SKM-1 (cell line): ENCODE data around the gene MMD.
"Not testable (repeated sequence)": the region's sequence is repeated elsewhere in the genome, so short reads cannot be mapped to it uniquely, and the experiment has no call there.

Source experiments
- DNase-seq: peaks from one replicate; lab custom pipeline; 2025; ENCODE audit not compliant: unreplicated experiment; lab: John Stamatoyannopoulos, UW

The MMD gene

DNA sequence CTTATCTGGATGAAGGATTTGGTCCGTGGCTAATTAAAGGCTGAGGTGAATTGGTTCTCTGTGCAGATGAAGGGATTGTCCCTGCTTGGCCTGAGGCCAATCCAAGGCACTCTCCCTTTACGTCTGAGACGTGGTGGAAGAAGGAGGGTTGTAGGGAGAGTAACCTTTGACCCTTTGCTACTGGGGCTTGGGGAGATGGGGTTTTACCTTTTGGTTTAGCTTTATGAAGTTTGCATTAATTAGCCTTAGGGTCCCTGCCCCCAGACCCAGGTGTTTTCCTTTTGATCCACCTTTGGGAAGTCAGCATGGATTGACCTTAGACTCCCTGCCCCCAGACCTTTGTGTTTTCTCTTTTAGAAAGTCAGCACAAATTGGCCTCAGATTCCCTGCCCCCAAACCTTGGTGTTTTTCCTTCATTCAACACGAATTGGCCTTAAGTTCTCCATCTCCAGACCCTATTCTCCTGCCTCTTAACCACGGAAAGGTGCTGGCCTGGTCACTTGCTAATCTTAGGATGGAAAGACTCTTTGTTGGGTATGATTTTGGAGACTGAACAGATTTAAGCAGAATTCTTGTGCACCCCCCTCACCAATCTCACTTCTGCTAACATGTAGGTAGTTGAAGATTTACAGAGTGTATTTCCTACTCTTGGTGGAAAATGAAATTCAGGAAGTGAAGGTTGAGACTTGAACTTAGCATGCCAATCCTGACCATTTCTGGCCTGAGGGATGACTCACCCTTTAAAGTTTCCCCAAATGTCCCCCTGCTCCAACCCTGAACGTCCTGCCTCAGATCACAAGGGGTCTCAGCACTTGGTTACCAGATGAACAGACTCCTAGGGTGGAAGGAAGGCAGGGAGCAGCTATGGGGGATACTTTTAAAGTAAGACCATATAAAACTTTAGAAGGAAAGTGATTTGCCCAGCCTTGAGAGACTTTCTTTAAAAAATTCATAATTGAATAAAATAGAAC is 23.1 kb upstream of the MMD start:
- no peak for DNase-seq

DNA sequence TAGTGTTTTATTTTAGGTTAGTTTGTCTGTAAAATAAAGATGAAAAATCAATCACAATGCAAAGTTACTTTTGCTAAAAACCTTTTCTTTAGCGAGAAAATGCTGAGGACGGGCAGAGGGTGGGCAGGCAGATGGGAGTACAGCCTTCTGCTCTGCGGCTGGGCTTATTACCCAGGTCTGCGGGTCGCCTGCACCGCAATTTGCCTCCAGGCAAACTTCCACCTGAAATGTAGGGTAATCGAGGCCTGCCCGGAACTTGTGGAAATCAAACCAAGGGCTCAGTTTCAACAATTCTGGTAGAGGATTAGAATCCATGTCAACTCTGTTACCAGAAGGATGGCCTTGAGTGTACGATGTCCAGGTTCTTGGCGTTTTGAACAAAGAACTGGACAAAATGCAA is 22.3 kb upstream of the MMD start:
- no peak for DNase-seq

DNA sequence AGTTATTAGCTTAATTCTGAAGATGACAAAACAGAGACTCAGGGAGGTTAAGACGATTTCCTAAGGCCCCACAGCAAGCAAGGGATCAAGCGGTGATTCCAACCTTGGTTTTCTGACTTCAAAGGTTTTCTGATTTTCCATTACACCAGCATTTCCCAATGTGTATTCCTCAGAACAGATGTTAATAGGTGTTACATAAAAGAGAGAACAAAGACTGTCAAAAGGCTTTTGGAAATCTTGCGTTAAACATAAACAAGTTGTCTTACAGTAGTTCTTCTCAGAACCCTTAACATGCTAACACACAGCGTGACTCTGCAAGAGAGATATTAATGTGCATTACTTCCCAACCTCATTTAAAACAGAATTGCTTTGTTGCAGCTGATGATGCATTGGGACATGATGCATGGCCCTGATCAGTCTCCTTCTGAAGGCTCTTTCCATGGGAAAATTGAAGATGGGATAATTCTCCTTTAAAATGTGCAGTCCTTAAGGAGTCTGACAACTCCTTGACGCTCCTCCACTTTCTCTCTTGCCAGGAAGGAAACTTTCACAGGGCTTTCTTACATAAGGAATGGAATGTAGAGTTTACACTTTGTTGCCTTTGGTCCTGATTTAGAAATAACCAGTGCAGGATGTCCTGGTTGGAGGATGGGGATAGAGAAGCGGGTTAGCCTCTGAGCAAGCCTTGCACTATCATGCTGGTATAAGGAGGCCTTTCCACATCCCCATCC is 21.5 kb upstream of the MMD start:
- no peak for DNase-seq

DNA sequence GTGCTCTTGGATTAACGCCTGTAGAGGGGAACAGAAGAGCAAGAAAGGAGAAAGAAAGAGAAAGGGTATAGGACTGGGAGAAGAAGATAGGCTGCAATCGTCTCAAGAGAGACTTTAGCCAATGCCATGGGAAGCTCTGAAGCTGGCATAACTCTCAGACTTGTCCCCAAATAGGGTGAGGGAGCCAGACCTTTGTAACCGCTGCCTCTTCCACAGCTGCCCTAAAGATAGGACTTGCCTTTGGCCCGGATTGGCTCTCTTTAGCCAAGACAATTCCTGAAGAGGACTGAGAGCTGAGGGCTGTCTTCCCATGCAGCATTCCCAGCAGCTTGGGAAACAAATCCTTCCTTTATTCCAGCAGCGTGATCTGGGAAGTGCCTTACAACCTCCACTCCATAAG is 20.8 kb upstream of the MMD start:
- DNase-seq = no peak

DNA sequence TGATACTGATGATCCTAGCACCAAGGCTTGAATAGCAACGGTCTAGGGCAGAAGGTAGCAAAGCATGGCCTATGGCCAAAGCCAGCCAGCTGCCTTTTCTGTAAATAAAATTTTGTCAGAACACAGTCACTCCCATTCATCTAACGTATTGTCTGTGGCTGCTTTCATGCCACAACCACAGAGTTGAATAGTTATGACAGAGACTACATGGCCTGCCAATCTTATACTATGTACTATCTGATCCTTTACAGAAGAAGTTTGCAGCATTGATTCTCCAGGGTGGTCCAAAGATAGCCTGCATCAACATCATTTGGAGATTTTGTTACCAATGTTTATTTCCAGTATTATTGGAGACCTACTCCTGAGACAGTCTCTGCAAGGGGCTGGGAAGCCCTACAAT is 19.9 kb upstream of the MMD start:
- no peak for DNase-seq

DNA sequence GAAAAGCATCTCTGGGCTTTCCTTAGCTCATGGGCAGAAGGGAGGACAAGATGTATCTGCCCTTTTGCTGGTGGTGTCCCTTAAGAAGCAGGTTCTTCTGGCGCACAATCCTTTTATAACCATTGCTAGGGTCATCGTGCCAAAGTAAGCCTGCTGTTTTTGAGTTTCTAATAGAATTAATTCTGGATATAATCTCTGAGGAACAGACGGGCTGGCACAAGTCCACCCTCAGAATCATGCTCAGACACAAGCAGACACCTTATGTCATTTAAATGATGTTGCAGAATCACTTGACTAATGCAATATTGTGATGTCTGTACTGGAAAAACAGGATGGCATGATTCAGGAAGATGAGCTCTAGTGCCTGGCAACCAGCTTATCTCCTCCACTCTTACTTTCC is 18.8 kb upstream of the MMD start:
- DNase-seq = no peak

DNA sequence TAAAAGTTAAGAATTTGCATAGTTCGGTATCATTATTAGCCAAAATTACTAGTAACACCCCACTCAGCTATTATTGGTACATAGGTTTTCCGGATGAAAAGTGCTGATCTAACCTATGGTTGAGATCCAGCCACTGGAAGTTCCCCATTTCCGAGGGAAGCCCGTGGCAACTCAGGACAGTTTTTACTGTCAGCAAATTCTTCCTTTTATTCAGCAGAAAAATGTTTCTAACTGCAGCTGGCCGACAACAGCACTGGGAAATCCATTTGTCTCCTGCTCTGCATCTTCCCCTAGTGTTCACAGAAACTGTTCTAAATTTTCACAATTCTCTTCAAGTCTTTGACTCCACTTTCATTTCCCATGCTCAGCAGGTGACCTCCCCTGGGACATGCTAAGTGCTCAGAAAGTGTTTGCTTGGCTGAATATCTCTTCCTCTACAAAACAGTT is 15.5 kb upstream of the MMD start:
- DNase-seq = no peak

DNA sequence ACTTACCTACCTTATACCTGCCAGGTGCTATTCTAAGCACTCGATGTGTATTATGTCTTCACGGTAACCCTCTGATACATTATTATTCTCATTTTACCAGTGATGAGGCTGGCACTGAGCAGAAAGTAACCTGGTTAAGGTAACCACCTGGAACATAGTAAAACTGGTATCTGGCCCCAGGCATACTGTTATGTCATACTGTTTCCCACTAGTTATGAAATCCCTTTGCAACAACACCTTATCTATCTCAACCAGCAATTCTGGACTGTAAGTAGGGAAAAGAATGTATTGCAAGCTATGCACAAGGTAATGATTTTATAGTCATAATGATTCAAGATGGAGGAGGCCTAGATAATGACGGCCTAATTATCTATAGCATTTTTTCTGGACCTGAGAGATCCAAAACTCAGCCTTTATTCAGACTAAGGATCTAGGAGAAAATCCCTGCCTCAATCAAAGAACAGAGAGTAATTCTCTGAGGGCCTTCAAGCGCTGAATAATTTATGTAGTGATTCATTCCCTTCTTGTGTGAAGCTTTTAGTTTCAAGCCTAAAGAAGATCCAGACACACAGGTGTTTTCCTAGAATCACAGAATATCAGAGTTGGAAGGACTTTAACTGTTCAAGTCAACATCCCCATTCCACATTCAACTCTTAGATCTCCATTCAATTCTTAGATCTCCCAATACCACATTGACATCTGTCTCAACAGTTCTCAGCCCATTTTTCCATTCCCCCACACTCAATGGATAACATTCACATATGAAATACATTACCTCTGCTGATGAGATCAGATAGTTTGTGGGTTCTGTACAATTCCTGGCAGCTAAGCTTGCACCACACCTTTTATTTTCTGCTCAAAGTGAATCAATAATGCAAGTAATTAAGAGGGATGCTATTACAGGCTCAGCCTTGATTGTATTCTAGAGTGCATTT is 14.9 kb upstream of the MMD start:
- DNase-seq = no peak

DNA sequence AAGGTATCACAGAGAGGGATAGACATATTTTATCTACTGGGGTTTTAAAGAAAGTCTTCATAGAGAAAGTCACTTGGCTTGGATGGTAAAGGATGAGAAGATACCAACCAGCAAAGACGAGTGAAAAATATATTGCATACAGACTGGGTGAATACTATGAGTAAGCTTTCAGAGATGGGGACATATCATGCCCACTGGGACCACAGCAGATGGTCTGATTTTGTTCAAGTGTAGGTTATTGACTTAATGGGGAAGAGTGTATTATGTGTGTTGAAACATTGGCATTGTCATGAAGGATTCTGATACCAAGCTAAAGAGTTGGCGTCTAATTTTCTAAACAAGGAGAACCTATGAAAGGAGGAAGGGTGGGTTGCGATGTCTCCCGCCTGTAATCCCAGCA is 13.8 kb upstream of the MMD start:
- DNase-seq = no peak

DNA sequence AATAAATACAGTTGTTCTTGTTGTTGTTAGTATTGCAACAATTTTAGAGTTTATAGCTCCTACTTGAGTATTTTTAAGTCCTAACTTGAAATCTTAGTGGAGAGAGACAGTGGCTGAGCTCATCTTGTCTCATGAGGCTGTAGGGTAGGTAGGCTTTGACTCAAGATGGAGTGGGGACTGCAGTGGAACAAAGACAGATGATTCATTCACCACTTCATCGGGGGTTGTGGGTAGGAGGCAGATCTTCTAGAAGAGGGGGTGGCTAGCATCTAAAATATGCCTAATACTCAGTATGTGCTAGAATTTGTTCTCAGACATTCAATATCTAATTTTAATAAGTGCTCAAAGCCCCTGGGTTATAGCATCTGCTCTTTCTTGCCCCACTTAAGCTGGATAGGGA is 13.1 kb upstream of the MMD start:
- DNase-seq = no peak

DNA sequence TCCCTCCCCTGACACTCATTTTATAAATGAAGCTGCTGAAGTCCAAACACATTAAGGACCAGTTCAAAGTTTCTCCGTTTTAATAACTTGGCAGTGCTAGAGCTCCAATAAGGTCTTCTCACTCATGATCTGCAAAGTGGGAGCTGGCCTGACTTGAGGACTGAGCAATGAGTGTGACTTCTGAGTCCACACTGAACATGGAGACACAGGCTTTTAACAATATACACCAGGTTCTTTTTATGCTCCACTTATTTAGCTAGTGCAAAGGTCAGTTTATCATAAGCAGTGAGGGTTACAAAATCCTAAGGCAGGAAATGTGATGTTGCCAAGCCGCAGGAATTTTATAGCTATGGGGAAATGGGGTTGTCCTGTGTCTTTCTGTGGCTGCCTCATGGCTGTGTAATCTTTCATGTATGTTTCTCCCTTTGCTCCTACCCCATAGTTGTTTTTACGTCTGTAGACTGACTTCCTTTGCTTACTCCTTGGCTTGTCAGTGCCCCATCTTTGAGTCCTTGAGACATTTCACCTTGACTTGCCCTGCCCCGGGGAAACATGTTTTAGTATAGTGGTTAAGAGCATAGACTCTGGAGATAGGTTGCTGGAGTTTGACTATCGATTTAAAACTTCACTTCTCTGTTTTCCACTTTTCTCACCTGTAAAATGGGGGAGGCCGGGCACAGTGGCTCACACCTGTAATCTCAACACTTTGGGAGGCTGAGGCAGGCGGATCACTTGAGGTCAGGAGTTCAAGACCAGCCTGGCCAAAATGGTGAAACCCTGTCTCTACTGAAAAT is 12.2 kb upstream of the MMD start:
- DNase-seq = peak; percentile 46

DNA sequence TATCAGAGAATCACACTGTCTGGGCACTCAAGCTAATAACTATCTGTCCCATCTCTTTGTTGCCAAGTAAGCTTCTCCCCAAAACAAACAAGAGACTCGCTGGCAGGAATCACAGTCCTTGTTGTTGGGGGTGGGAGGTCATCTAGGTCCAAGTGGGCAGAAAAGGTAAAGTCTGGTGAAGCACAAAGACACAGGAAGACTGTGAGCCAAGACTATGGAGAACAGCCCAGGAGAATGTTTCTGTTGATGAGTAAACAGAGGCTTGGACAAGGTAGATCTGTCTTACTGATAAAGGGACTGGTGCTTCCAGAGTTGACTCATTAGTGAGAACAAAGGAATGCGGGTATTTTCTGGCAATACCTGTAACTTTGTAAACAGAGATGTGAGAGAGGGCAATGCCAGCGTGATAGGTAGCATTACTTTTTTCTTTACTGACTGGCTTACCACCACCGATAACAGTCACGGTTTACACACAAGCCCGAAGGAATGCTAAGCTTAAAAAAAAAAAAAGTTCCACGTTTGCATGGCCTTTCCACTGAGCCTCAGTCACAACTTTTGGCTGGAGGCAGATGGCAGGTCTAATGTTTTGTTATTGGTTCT is 11.5 kb upstream of the MMD start:
- no peak for DNase-seq

DNA sequence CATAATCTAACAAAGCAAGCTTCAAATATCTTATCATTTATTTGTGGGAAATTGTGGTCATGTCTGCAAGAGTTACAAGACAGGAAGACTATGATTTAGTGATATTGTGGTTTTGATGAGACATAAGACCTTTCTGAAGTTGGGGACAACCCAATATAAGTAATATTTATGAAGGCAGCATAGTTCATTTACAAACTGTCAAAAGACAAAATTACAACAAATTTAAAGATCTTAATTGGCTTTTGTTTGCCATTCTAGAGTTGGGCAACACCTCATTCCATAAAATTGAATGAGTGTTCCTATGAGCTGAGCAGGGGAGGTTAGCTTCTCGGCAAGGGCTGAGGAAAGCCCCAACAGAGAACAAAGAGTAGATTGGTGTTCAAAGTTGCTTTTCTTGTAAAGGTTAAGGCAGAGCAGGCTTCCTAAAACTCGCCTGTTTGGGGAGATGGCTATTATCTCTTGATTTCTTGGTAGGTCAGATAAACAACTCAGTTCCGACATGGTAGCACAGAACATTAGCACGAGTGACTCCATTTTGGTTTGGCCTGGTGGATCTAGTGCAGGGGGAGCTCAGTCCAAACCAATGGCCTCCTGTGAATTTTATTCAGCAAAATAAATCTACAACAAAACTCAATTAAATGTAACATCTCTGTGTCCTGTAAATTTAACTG is 10.9 kb upstream of the MMD start:
- DNase-seq = no peak

DNA sequence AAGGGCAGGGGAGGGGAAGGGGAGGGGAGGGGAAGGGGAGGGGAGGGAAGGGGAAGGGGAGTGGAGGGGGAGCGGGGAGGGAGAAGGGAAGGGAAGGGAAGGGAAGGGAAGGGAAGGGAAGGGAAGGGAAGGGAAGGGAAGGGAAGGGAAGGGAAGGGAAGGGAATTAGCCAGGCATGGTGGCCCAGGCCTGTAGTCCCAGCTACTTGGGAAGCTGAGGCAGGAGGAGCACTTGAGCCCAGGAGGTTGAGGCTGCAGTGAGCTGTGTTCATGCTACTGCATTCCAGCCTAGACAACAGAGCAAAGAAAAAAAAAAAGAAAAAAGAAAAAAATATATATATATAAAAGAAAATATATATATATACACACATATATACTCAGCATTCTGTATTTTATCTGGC is 10.3 kb upstream of the MMD start:
- not testable (repeated sequence) for DNase-seq

DNA sequence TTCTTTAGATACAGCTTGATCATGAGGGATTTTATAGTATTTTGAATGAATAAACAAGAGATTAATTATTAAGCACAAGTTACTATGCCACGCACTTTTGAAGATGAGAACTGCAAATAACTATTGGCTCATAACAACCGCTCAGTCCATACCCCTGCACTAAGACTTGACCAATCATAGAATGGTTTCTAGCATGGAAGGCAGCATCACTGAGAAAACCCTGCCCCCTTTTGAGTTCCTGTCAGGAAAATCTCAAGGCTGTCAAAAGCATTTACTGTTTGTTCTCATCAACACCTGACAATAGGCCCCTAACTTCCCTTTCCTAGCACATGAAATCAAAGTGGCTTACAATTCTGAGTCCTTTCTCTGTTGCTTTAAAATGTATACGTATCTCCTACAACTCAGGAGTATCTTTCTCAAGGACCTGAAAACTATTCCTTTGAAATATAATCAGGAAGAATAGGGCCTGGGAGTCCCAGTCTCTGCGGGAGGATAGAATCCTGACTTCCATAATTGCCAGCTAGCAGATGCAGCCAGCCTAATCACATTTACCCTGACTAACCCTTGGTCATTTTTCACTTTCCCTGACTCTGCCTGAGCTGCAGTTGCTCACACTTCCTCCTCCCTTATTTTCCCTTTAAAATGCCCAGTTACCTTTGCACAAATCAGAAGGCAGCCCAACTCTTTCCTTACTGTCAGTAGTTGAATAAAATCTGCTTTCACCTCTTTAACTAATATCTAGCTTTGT is 9.1 kb upstream of the MMD start:
- DNase-seq = no peak

DNA sequence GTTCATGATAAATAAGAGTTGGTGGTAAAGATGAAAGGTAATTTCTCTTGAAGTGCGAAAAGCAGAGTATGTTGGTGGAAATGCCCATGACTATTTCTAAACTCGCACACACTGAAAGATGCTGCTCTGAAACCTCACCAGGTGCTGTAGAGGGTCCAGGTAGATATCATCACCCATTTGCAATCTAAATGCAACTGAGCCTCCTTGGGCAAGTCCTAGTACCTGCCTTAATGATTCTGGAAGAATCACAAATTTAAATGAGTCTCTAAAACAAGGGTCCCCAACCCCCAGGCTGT is 5.9 kb upstream of the MMD start:
- DNase-seq = no peak

DNA sequence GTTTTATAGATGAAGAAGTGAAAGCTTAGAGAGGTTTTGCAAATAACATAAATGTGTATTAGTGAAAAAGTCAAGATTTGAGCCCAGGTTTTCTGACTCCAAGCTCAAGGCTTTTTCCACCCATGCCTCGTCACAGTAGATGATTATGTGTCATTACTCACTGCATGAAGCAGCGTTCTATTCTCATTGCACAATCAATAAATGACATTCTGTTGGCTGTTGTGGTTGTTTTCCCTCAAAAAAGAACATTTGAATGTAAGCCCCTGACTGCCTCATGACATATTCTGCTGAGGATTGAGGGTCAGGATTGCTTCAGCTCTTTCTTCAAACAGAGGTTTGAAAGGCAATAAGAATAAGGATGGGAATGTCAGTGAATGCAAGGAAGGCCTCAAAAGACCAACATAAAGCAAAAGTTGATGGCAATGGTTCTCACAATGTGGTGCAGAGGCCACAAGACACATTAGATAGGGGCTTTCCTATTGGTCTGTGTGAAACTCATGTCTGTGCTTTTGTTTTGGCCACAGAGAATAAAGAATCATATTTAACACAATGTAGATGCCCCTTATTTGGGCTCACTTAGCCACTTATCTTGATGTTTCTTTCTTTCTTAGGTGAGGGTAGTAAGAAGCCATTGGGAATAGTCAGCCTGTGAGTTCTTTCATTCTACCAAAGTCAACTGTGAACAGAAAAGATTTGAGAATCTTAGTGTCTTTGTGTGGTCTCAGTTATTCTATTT is 5.4 kb upstream of the MMD start:
- no peak for DNase-seq

DNA sequence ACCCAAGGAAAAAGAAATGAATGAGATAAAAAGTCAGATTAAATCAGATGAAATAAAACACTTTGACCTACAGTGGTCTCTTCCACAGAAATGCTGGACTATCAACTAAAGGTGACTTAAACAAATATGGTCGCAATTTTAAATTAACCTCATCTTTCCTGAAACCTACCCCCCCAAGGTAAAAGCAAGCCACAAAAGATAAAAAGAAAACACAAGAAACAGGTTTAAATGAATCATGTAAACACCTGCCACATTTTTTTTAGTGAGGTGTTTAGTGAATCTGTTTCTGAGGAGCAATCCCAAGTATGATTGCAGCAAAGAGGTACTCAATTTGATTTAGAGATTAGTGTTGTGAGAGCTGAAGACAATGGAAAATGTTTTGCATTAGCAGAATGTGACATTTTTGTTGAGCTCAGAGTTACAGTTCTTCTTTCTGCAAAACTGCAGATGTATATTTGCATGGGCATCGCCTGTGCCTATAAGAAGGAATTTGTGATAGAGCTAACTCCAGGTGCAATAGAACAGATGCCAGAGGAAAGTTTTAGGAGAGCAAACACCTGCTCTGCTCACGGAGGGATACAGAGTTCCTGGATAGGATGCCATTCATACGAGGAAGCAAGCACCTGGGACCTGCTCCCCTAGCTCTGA is 3.4 kb upstream of the MMD start:
- DNase-seq = no peak
